NAMALWA (cell line): ENCODE results near the gene RERE.
"Not testable (repeated sequence)": the region's sequence is repeated elsewhere in the genome, so short reads cannot be mapped to it uniquely, and the experiment has no call there.

Experiments
- DNase-seq: peaks from one replicate; pipeline ENCODE4 v3.0.0-alpha.2; 2015; ENCODE audit warnings: low spot score

RERE gene

GRCh38 chr1:8716238-8716637 lies 101.2 kb downstream of the RERE start:
- no peak for DNase-seq

- DNase-seq: no peak
Measured at GRCh38 chr1:8714173-8714572, 103.3 kb downstream of the RERE start.

- DNase-seq: peak; percentile 89
Measured at GRCh38 chr1:8712413-8713231, 104.8 kb downstream of the RERE start.

GRCh38 chr1:8711873-8712412 lies 105.5 kb downstream of the RERE start:
- no peak for DNase-seq

- DNase-seq: no peak
Measured at GRCh38 chr1:8711151-8711550, 106.3 kb downstream of the RERE start.

- no peak for DNase-seq
Measured at GRCh38 chr1:8708259-8708658, 109.2 kb downstream of the RERE start.

GRCh38 chr1:8706995-8707396 lies 110.4 kb downstream of the RERE start:
- DNase-seq: no peak

GRCh38 chr1:8706291-8706690 lies 111.1 kb downstream of the RERE start:
- no peak for DNase-seq

- peak; percentile 41 for DNase-seq
Measured at GRCh38 chr1:8704866-8705506, 112.5 kb downstream of the RERE start.

GRCh38 chr1:8702850-8703810 lies 114.3 kb downstream of the RERE start:
- DNase-seq: peak; percentile 92

- DNase-seq: no peak
Measured at GRCh38 chr1:8702472-8702849, 115.0 kb downstream of the RERE start.

GRCh38 chr1:8701794-8702471 lies 115.5 kb downstream of the RERE start:
- peak; percentile 74 for DNase-seq

GRCh38 chr1:8699679-8700078 lies 117.8 kb downstream of the RERE start:
- DNase-seq: no peak

- DNase-seq: no peak
Measured at GRCh38 chr1:8698937-8699447, 118.4 kb downstream of the RERE start.

GRCh38 chr1:8698012-8698630 lies 119.3 kb downstream of the RERE start:
- peak; percentile 54 for DNase-seq

GRCh38 chr1:8695442-8695841 lies 122.0 kb downstream of the RERE start:
- not testable (repeated sequence) for DNase-seq

GRCh38 chr1:8693107-8693506 lies 124.3 kb downstream of the RERE start:
- DNase-seq: no peak

GRCh38 chr1:8691662-8692061 lies 125.8 kb downstream of the RERE start:
- DNase-seq: no peak

GRCh38 chr1:8690253-8690525 lies 127.3 kb downstream of the RERE start:
- DNase-seq: no peak

GRCh38 chr1:8689431-8690252 lies 127.8 kb downstream of the RERE start:
- DNase-seq: peak; percentile 45
